GM21528 (cell line): Measurements from ENCODE around the gene FOXP1.
"Not testable (repeated sequence)": the region's sequence is repeated elsewhere in the genome, so short reads cannot be mapped to it uniquely, and the experiment has no call there.

Experiments used
- ATAC-seq: cut with Tn5 transposase; IDR thresholded peaks from one replicate; pipeline ENCODE4 v1.9.1; 2021; ENCODE audit warnings: mild to moderate bottlenecking, moderate library complexity; ENCODE audit not compliant: unreplicated experiment, low FRiP score

Gene FOXP1

DNA sequence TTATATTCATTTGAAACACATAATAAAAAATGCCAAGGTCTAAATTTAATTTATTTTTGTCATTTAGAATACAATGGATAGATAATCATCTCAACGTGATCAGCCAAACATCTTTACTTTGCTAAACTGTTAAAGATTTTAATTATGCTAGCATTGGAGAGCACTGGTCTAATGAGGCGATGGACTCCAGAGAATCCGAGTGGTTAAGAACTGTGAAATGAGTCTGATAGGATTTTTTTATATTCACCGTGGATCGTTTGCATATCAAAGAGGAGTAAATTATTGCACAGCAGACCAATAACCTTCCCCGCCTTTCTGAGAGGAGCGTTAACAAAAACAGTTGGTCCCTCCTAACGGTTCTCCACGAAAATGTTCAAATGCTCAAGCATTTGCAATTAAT lies 540.8 kb downstream of the FOXP1 start:
- no peak for ATAC-seq

DNA sequence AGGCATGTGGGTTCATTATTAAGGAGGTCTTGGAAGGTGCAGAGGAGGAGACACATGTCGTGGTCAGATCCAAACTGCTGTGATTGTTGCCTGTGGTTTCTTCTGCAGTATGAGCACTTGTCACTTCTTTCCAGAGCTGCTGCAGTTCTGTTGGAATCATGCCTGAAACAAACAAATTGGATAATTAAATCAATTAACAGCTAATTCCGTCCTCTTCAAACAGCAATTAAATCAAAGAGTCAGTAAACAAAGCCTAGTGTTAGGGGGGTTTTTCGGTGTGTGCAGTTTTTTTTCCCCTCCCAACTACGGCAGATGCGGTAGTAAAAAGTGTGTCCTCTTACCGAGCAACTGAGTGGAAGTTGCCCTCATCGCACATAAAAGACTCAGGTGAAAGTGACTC lies 542.2 kb downstream of the FOXP1 start:
- no peak for ATAC-seq

DNA sequence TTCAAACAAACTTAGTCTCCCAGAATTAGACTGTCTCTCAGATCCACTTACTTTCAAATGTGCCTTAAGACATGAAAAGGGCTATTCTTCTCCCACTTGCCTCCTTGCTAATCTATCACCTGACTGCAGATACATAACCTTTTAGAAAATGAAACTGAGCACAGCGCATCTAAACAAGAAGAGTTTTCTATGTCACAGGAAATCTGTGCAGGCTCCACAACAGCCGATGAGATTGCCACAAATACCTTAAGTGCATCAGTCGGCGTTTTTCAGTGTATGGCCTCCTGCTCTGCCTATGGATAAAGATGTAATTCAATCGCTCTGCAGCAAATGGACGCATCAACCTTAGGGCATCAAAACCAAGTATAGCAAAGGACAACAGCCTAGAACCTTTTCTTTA lies 544.2 kb downstream of the FOXP1 start:
- no peak for ATAC-seq

DNA sequence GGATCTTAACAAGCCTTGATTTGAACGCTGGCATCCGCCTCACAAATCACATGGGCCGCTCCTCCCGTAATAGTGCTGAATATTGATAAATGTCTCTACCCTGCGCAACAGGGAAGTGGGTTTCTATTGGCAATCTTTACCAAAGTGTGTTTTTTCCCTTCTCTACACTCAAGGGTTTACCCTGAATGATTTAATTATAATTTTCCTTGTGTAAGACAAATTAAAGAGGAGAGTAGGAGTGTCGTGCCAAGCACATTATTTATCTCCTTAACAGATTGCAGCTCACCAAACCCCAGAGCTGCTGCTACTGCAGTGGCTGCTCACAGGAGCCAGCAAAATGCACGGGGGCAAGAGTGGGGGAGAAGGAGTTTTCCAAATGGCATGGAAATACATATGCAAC lies 545.8 kb downstream of the FOXP1 start:
- ATAC-seq = no peak

DNA sequence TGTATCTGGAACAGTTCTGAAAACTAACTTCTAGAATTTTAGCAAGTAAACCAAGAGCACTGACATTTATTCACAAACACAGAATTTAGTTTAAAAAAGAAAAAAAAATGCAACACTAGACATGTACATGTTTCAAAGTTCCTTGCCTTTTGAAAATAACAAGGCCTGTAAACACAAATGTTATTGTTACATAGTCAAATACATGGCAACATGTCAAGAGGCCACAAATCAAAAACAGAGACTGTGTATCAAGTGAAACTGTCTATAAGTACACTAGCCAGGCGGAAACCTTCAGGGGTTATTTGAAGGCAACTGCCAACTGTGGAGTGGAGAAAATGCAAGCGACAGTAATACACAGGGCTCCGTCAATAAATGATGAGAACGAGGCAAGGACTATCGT lies 547.6 kb downstream of the FOXP1 start:
- no peak for ATAC-seq

DNA sequence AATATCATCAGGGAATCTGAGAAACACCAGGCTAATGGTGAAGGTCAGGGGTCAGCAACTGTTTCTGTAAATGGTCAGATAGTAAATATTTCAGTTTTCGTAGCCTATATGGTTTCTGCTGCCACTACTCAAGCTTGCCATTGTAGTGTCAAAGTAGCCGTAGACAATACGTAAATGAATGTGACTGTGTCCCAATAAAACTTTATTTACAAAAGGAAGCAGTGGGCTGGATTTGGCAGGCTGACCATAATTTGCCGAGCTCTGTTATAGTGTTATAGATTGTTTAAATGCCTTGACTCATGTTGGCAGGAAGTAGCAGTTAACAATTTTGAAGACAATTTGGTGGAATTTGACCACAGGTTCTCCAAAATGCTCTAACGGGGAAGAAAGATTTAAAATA lies 548.2 kb downstream of the FOXP1 start:
- ATAC-seq = no peak

DNA sequence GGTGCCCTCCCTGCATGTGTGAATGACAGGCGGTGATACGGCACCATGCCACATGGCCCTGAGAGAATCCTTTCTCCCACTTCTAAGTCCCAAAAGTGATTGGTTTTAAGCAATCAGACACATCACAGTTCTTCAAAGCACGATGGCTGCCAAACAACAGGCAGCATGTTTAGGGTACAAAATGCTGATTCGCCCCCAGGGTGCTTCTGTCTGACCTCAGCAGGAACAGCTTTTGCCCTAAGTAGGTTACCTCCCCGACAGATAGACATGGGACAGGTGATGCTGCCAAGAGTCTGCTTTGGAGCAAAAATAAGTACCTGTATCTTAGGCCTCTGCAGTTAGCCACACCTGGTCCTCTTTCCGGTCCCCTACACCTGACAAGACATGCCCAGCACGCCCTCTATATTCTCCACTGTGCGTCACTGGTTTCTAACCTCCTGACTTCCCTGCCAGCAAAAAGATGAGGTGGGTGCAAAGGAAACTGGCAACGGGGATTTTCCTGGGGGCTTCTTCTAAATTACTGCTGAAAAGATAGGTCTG lies 549.8 kb downstream of the FOXP1 start:
- ATAC-seq = no peak

DNA sequence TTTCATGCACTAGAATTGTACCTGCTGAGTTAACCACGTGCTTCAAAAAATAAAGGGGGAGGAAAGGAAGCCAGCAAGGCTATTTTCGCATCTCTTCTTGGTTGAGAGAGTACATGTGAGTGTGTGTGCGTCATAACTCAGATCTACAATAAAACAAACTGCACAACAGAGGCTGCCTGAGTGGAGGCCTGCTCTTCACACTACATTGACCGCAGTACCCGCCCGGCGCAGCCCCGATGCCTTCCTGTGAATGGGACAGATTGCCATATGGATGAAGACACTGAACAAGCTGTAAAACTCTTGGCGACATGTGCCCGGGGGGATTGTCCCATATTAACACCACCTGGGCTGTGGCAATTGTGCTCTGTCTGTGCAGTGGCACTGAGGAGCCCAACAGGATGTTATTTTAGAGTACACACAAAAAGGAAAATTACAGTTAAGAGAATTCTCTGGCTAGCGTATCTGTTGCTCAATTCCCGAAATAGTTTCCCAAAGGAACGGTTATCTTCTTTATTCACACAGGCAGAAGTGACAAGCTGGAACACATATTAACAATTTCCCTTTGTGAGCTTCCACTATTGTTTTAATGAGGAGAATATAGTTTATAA lies 551.5 kb downstream of the FOXP1 start:
- no peak for ATAC-seq

DNA sequence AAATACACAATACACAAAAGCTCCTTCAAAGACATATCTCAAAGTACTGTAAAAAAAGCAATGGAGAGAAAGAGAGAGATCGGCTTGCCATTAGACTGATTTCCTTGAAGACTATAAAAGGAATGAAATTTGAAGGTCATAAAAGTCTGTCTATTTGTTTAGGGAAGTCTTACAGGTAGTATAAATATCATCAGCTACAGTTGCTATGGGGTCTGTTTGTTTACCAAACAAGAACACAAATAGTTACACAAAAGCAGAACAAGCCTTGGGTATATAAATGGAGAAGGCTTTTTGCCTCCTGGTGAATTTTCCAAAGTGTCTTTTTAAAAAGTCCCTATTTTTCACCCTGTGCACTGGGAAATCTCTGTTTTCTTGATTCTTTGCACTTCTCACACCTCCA lies 552.3 kb downstream of the FOXP1 start:
- no peak for ATAC-seq

DNA sequence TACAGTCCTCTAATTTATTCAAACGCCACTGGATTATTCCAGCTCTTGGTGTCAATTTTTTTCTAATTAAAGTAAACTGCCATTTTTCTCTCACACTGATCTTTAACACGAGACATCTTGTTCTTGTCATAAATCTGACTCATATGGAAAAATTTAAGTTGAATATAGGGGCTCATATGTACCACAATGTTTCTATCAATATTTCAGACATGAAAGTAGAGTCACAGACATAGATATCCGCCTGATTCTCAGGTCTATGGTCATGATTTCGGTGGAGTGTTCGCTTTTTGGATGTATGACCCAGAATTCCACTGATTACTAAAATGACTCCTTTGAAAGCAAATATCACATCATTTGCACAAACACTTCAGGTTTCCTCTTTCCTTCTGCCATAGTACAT lies 552.8 kb downstream of the FOXP1 start:
- ATAC-seq = no peak

DNA sequence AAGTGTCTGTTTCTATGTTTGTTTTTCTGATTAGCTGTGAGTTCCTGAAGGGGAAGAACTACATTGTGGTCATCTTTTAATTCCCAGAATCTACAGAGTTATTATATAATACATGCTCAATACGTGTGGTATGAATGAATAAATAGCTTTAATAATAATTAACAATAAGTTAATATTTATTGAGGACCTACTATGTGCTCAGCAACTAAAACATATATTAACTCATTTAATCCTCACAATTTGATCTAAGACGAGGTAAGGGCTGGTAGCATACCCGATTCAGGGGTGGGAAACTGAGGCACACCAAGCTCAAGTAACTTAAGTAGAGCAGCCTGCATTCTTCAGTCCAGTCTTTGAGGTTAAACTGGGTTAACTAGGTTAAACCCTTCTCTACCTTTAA lies 553.8 kb downstream of the FOXP1 start:
- no peak for ATAC-seq

DNA sequence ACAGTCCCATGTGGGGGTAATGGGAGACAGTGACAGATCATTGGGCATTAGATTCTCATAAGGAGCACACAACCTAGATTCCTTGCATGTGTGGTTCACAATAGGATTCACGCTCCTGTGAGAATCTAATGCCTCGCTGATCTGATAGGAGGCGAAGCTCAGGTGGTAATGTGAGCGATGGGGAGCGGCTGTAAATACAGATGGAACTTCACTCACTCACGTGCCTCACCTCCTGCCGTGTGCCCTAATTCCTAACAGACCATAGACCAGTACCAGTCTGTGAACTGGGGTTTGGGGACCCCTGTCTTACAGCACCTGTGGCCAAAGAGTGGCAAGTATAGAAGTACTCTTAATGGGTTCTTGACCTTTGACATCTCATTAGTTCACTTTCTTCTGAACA lies 554.7 kb downstream of the FOXP1 start:
- no peak for ATAC-seq

DNA sequence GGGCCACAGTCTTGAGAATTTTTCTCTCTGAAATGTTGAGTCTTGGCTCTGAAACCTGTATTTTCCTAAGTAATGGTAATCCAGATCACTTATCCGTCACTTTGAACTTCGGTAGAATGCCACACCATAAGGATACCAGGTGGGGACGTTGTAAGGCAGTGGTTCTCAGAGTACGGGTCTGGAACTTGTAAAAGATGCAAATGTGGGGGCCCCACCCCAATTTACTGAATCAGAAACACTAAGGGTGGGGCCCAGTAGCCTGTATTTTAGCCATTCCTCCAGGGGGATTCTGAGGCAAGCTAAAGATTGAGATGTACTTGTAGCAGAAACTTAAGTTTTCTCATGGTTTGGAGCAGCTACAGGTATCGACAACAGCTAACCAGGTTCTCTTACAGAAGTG lies 555.3 kb downstream of the FOXP1 start:
- no peak for ATAC-seq

DNA sequence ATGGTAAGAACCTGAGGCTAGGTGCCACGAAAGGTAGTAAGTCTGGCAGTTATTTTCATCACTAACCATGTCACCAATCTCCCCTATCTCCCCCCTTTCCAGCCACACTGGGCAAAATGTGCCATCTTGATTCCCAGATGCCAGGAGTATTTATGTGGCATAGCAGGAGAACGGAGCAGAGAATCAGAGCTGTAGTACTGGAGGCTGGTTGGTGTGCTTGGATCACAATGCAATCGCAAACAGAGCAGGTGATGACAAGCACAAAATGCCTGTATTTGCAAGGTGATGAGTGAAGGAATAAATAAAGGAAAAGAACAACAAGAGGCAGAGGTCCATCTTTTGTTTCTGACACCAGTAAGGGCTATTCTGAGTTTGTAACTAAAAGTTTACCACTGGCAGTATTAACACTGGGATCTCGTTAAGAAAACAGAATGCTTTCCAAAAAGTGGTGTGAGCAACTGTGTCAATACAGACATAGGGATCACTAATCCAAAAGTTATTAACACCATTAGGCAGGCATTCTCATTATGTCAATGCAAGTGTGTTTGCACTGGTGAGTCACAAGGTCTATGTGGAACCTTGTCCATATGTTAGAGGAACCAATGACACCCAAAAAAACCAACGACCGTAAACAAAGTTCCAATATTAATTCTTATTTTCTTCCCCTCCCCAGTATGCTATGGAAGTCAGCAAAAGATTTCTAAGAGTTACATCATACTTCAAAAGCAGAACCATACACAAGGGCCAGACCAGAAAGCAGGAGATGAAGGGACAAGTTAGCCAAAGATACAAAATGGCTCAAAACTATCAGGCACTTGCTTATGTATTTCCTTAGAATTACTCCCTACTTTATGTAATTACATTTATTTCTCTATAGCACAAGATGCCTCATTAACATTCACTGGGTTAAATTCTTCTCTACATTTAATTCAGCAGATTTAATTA lies 556.6 kb downstream of the FOXP1 start:
- no peak for ATAC-seq

DNA sequence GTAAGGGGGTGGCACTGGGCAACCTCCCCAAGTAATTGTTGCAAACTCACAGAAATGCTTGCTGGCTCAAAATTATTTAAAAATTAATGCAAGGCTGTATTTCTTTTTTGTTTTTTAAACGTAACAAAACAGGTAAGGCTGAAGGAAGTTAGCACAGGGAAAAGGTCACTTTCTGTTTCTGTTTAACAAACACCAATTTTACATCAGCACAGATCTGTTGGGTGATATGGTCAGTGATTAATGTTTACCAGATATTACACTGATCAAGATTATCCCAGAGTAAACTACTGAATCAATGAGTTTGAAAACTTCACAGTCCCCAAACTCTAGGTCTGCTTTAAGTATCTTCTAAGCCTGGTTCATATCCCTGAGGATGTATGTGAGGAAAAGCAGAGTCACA lies 558.0 kb downstream of the FOXP1 start:
- ATAC-seq = no peak

DNA sequence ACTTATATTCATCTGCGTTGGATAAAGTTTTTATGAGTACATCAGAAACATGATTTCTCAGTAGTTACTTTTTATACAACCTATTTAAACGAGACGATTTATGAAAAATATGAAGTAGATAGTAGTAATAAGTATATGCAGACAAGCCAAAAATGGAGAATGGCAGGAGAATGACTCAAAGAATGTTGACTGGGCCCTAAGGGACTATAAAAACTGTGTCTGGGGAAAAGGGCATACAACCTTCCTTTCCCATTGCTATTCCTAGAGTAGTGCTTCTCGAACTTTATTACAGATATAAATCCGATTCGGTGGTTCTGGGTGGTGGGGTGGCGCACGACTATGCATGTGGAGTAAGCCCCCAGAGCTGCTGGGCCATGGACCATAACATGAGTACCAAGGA lies 558.5 kb downstream of the FOXP1 start:
- ATAC-seq = no peak

DNA sequence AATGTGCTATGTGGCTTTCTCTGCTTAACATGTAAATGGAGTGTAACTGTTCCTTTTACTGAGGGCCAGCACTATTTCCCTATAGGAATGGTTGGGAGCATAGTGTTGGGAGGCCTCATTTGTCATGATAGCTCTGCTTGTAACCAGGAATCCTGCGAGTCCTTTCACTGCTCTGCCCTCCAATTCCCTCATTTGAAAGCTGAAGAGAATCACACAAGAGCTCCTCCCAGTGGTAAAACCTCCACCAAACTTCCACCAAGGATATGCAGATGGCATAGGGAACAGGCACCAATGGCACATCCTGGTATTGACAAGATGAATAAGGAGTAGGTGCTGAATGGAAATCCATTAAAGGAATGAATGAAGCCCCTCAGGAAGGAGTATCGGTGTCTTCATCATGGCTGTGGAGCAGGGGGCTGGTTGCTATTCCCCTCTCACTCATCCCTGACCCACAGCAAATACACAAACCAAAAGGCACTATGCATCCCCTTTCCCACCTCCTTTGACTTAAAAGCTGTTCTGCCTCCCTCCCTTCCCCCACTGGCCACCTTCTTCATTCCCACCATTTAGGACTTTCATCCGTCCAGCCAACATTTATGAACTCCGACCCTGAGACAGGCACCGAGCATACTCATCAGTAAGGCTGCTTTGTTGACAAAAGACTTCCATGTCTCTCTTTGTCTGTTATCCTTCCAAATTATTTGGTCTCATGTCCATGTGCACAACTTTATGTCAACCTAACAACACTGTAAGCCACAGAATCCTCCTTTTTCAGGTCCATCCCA lies 560.8 kb downstream of the FOXP1 start:
- no peak for ATAC-seq

DNA sequence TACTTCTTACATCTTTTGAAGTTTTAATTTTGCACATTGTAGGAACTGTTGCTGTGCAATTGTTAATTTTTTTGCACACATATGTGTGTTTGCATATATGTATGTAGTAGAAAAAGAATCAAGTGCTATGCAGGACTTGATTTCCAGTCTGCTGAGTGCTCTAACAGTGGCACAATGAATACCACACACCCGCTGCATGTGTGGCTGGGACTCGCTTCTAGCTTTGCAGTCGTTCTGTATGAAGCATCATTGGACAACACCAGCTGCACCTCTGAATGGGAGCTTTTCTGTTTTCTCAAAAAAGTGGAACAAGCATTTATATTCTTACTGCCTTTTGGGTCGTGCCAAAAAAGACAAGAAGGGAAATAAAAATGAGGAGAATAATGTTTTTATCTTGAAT lies 564.7 kb downstream of the FOXP1 start:
- no peak for ATAC-seq

DNA sequence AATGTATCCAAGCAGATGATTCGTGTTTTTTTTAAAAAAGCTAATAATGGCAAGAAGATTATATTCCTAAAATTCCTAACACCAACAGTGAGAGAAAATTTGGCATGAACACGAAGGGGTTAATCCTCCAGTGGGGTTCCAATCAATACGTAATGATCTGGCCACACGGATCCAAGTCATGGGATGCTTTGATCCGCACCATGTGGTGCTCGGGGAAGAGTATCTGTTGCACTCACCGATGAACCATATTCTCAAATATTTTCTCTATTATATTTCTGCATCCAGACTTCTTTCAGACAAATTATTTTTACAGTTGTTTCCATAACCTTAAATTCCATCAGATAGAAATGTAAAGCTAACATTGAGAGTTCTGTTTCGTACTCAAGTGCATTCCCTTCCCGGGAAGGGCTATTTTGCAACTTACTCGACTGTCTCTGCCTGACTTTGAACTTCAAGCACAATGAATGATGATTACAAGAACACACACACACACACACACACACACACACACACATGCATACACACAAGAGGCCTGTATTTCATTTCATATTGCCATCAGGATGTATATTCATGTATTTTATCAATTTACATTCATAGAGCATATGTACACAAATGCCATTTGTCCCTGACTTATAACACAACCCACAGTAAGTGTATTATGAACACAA lies 567.2 kb downstream of the FOXP1 start:
- ATAC-seq = no peak

DNA sequence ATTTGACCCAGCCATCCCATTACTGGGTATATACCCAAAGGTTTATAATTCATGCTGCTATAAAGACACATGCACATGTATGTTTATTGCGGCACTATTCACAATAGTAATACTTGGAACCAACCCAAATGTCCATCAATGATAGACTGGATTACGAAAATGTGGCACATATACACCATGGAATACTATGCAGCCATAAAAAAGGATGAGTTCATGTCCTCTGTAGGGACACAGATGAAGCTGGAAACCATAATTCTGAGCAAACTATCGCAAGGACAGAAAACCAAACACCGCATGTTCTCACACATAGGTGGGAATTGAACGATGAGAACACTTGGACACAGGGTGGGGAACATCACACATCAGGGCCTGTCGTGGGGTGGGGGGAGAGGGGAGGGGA lies 568.9 kb downstream of the FOXP1 start:
- ATAC-seq = not testable (repeated sequence)

DNA sequence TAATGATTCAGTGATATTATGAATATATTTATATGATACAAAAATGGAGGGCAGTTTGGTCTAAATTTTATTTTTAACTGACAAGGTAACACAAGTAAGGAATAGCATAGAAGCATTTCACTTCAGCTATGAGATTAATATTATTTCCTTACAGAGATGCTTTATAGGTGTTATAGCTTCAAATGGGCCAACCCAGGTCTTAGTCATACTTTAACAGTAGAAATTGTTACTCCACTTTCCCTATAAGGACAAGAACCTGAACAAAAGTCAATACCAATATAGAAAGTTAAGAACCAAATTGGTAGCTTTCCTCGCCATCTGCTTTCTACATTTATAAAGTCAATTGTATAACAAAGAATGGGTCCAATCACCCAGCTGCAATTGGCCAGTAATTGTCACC lies 570.6 kb downstream of the FOXP1 start:
- no peak for ATAC-seq
